Measurements from ENCODE around the gene APOBEC3F.

The APOBEC3F gene

DNA sequence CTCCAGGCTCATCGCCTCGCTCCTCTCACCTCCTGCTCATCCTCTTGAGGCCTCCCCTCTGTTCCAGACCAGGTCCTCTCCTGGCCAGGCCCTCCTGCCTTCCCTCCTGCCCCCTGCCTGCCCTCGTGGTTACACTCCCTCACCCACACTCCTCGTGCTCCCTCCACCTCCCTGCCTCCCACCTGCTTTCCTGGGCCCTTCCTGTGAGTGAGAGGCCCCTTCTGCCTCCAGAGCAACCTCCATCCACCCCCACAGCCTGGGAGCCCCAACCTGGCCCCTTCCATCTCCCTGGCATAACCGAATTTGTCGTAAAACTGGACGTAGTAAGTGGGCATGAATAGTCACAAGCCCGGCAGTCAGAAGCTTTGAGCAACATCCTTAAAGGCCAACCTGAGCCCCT, 40.9 kb downstream of the APOBEC3F start:
- Mint-ChIP-seq H3K27me3 (ENCODE audit: low read depth) (peaks cover 4% of the 10 kb centered on the region), H3K9me3 (no peaks in the 10 kb centered on the region), H3K4me1 (peaks cover 12% of the 10 kb centered on the region), H3K27ac (peak overlapping the region in 1 of 3 experiments; percentile 69), H3K36me3 (ENCODE audit: low read depth) (no peaks in the 10 kb centered on the region), H3K4me3 (no peak overlapping the region)
- no peak for TF ChIP-seq CTCF (IDR thresholded peaks at IDR 0.05; ENCODE audit: unreplicated experiment in 3 of 3)

GRCh38 chr22:39083212-39084165, 42.8 kb downstream of the APOBEC3F start:
- Mint-ChIP-seq H3K4me1 (peaks cover 22% of the 10 kb centered on the region), H3K9me3 (no peaks in the 10 kb centered on the region), H3K4me3 (no peak overlapping the region), H3K36me3 (ENCODE audit: low read depth) (no peaks in the 10 kb centered on the region), H3K27me3 (ENCODE audit: low read depth) (peaks cover 7% of the 10 kb centered on the region), H3K27ac (no peak overlapping the region)
- no peak for TF ChIP-seq CTCF (IDR thresholded peaks at IDR 0.05; ENCODE audit: unreplicated experiment in 3 of 3)

DNA sequence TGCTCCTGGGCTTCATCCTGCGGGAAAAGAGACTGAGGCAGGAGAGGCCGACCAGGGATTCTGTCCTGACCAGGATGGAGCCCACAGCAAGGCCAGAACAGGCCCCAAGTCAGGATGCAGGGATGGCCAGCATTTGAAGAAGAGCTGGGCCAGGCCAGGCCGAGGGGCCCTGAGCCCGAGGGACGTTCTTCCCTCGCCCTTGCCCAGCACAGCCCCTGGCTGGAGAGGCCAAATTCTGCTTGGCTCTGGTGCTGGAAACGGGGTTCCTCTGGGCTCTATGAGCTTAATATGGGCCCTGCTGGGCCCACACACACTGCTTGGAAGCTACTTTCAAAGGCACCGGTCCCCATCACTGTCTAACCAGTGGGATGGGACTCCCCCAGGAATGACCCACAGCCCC, 44.0 kb downstream of the APOBEC3F start:
- no peak overlapping the region for H3K4me3 Mint-ChIP-seq
- no peaks in the 10 kb centered on the region for H3K36me3 Mint-ChIP-seq (ENCODE audit: low read depth)
- no peak overlapping the region for H3K27ac Mint-ChIP-seq
- peaks cover 24% of the 10 kb centered on the region for H3K4me1 Mint-ChIP-seq
- H3K27me3 Mint-ChIP-seq (ENCODE audit: low read depth): peaks cover 13% of the 10 kb centered on the region
- no peak for TF ChIP-seq CTCF (IDR thresholded peaks at IDR 0.05; ENCODE audit: unreplicated experiment in 3 of 3)
- no peaks in the 10 kb centered on the region for H3K9me3 Mint-ChIP-seq

- TF ChIP-seq CTCF (IDR thresholded peaks at IDR 0.05; ENCODE audit: unreplicated experiment in 3 of 3): no peak
- Mint-ChIP-seq H3K9me3 (no peaks in the 10 kb centered on the region), H3K27ac (no peak overlapping the region), H3K4me1 (peaks cover 12% of the 10 kb centered on the region), H3K4me3 (no peak overlapping the region), H3K36me3 (ENCODE audit: low read depth) (no peaks in the 10 kb centered on the region), H3K27me3 (ENCODE audit: low read depth) (peaks cover 17% of the 10 kb centered on the region)
Observed at GRCh38 chr22:39087098-39087497, 46.4 kb downstream of the APOBEC3F start.

- Mint-ChIP-seq H3K36me3 (ENCODE audit: low read depth) (no peaks in the 10 kb centered on the region), H3K4me1 (peaks cover 12% of the 10 kb centered on the region), H3K4me3 (no peak overlapping the region), H3K27ac (peak overlapping the region; percentile 25 to 83 (median 44)), H3K9me3 (no peaks in the 10 kb centered on the region), H3K27me3 (ENCODE audit: low read depth) (peaks cover 19% of the 10 kb centered on the region)
- no peak for TF ChIP-seq CTCF (IDR thresholded peaks at IDR 0.05; ENCODE audit: unreplicated experiment in 3 of 3)
Observed at GRCh38 chr22:39087881-39088684, 47.4 kb downstream of the APOBEC3F start.

Data from nephron (organoid).